Chondrocyte (in vitro differentiated cells): Measurements from ENCODE around the gene TBC1D7. TPM values are rescaled to one million over a fixed set of nuclear protein-coding genes. Genes with fewer than 3 reads are reported as not detected.

Experiments used
- DNase-seq: peaks from one replicate; pipeline ENCODE4 v3.0.0; 2021; ENCODE audit warnings: mixed read lengths, low spot score
- H3K27ac Mint-ChIP-seq: one replicate; pipeline ENCODE4 v1.8.0; 2021; ENCODE audit warnings: mild to moderate bottlenecking, moderate library complexity, mixed read lengths; ENCODE audit not compliant: unreplicated experiment
- H3K27me3 Mint-ChIP-seq: 2 replicates; pipeline ENCODE4 v1.8.0; 2021; ENCODE audit warnings: low read depth, mixed read lengths
- H3K36me3 Mint-ChIP-seq: 2 replicates; pipeline ENCODE4 v1.8.0; 2021; ENCODE audit warnings: low read depth, mixed read lengths
- H3K4me1 Mint-ChIP-seq: 2 replicates; pipeline ENCODE4 v1.8.0; 2021; ENCODE audit warnings: low read depth, mild to moderate bottlenecking, mixed read lengths
- H3K4me3 Mint-ChIP-seq: one replicate; pipeline ENCODE4 v1.8.0; 2021; ENCODE audit warnings: mild to moderate bottlenecking, moderate library complexity, mixed read lengths; ENCODE audit not compliant: unreplicated experiment
- H3K9me3 Mint-ChIP-seq: 2 replicates; pipeline ENCODE4 v1.8.0; 2021; ENCODE audit warnings: low read depth, mixed read lengths
- CTCF ChIP-seq: fragments of 200-600 bp; sonication (generic); IDR thresholded peaks from 2 replicates; pipeline ENCODE4 v1.5.0; 2021; ENCODE audit warnings: antibody characterized with exemption, mild to moderate bottlenecking, moderate library complexity
- total RNA-seq: library from RNA; stranded (reverse); gene quantifications from 3 replicates; pipeline ENCODE4 v1.2.1, GENCODE V29; 2021

The TBC1D7 gene
- total RNA-seq, 1 donor from 2014 or later, result 19.4 TPM

DNA sequence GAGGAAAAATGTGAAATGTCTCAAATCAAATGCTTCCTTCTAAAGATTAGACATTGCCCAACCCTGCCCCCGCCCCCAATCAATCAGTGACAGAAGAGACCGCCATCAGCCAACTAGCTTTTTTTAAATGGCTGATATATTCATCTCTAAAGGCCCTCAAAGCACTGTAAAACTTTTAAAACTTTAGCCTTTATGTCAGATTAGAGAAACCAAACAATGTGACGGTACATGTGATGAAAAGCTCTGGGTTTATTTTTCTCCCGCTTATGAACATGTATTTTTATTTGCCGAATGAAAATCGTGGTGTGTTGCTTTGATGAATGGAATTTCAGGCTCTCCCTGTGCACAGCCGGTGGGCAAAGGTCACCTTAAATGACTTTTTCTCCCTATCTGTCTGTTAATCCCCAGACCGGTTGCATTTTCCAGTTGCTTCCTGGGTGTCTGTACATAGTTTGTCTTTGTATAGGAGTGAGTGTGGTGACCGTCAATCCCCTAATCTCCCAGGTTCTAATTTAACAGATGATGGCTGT is 38.5 kb downstream of the TBC1D7 start:
- peaks cover 22% of the 10 kb centered on the region for H3K36me3 Mint-ChIP-seq
- no peak for DNase-seq
- no peak overlapping the region for H3K4me3 Mint-ChIP-seq
- H3K9me3 Mint-ChIP-seq, result peaks cover 6% of the 10 kb centered on the region
- H3K4me1 Mint-ChIP-seq, result peaks cover 3% of the 10 kb centered on the region
- TF ChIP-seq CTCF, result no peak
- H3K27me3 Mint-ChIP-seq, result no peaks in the 10 kb centered on the region
- H3K27ac Mint-ChIP-seq, result no peak overlapping the region

DNA sequence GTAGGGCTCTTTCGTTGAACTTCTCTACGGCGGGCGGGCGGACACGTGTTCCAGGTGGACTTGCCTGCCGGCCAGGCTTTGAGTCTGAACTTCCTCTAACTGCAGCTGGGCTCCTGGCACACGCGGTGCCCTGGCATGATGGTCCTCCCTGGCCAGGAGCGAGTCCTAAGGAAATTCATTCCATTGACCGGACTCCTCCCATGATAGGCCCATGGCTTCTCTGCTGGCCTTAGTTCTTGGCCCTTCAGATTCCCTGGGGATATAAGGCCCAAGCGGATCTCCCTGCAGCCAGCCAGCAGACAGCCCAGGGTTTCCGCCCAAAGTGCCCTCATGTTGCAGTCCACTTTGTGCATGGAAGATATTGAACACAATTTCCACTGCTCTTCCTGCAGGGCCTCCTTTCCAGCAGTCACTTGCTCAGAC is 39.4 kb downstream of the TBC1D7 start:
- H3K9me3 Mint-ChIP-seq, result peaks cover 6% of the 10 kb centered on the region
- no peak for TF ChIP-seq CTCF
- H3K27ac Mint-ChIP-seq, result no peak overlapping the region
- H3K4me1 Mint-ChIP-seq, result peaks cover 3% of the 10 kb centered on the region
- H3K27me3 Mint-ChIP-seq, result no peaks in the 10 kb centered on the region
- DNase-seq, result no peak
- no peak overlapping the region for H3K4me3 Mint-ChIP-seq
- peaks cover 13% of the 10 kb centered on the region for H3K36me3 Mint-ChIP-seq

GRCh38 chr6:13288481-13288880 is 39.9 kb downstream of the TBC1D7 start:
- Mint-ChIP-seq H3K36me3 (peaks cover 10% of the 10 kb centered on the region), H3K27me3 (no peaks in the 10 kb centered on the region), H3K27ac (no peak overlapping the region), H3K4me1 (peaks cover 3% of the 10 kb centered on the region), H3K4me3 (no peak overlapping the region), H3K9me3 (peaks cover 6% of the 10 kb centered on the region)
- TF ChIP-seq CTCF, result no peak
- DNase-seq, result no peak

DNA sequence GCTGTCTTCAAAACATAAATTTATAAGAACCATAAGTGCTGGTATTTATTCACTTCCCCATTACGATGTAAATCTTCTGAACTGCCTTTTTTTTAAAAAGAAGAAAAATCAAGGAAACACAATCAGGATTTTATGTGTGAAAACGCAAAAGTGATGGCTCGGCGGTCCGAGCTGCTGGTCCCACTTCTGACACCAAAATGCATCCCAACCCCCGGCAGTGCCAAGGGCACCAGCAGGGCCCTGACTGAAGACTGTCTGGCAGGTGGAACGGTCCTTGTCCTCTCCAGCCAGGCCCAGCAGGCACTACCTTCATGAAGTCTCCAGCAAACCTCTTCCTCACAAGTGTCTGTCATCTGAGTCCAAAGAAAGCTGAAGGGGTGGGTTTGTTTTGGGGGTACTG is 41.2 kb downstream of the TBC1D7 start:
- Mint-ChIP-seq H3K27ac (no peak overlapping the region), H3K4me1 (peaks cover 3% of the 10 kb centered on the region), H3K4me3 (no peak overlapping the region), H3K9me3 (peaks cover 6% of the 10 kb centered on the region), H3K36me3 (peaks cover 6% of the 10 kb centered on the region), H3K27me3 (no peaks in the 10 kb centered on the region)
- TF ChIP-seq CTCF, result no peak
- no peak for DNase-seq

DNA sequence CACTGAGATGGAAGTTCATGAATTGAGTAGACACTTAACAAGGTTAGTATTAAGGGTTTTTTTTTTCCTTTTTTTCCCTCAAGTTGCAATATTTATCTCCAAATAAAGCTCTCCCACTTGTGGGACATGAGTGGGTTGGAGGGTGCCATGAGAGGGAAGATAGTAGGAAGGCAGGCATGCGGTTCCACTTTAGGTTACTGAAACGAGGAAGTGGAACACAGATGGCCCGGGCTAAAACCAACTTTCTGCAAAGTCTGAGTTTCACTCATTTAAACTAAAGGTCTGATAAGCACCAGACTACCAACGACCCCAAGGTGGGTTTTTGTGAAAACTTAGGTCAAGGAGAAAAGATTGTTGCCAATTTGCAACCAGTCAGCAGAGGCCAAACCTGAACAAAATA is 42.2 kb downstream of the TBC1D7 start:
- H3K27ac Mint-ChIP-seq, result no peak overlapping the region
- no peak overlapping the region for H3K4me3 Mint-ChIP-seq
- no peaks in the 10 kb centered on the region for H3K27me3 Mint-ChIP-seq
- peaks cover 6% of the 10 kb centered on the region for H3K36me3 Mint-ChIP-seq
- DNase-seq, result no peak
- no peak for TF ChIP-seq CTCF
- peaks cover 3% of the 10 kb centered on the region for H3K4me1 Mint-ChIP-seq
- peaks cover 6% of the 10 kb centered on the region for H3K9me3 Mint-ChIP-seq
